Right ventricle myocardium superior (tissue), 1 donor: ENCODE results near the gene PRKCQ. TPM values are rescaled to one million over a fixed set of nuclear protein-coding genes. Genes with fewer than 3 reads are reported as not detected.

Source experiments
- ATAC-seq: fragments of 200-7000 bp; cut with Tn5 transposase; one replicate; pipeline ENCODE4 v1.9.1; 2020; ENCODE audit warnings: mild to moderate bottlenecking; ENCODE audit not compliant: poor library complexity
- DNase-seq: peaks from one replicate; pipeline ENCODE4 v3.0.0-alpha.2; 2020
- intact Hi-C: fragments of 100-400 bp; cut with DNase I; formaldehyde crosslinking; loops from one replicate; pipeline ENCODE4 v1.11.2; 2022
- total RNA-seq: library from RNA; stranded (reverse); fragmentation: NEBNext Ultra II Directional; extraction: Animal tissue kit (Norgen Biotek cat#: 25700); gene quantifications from one replicate; pipeline ENCODE4 v1.2.1, GENCODE V29; 2021
- donor health status: DM: no; HTN: yes; CAD: no; lungs with severe emphysema.

PRKCQ gene
- total RNA-seq, 1 donor from 2014 or later: 0.30 TPM

GRCh38 chr10:6537770-6538169 is 42.3 kb downstream of the PRKCQ start:
- peak; percentile 56 for DNase-seq
- intact Hi-C loops: no loop called here
- peak; percentile 38 for ATAC-seq

- no peak for DNase-seq
- ATAC-seq: no peak
- intact Hi-C loops: no loop called here
Measured at GRCh38 chr10:6536102-6536501, 44.0 kb downstream of the PRKCQ start.

GRCh38 chr10:6535156-6535764 is 44.8 kb downstream of the PRKCQ start:
- intact Hi-C loops: no loop called here
- ATAC-seq (no peak), DNase-seq (no peak)

GRCh38 chr10:6532321-6532720 is 47.8 kb downstream of the PRKCQ start:
- ATAC-seq: no peak
- intact Hi-C loops: no loop called here
- no peak for DNase-seq

- DNase-seq (no peak), ATAC-seq (no peak)
- intact Hi-C loops: no loop called here
Measured at GRCh38 chr10:6530966-6531365, 49.1 kb downstream of the PRKCQ start.

GRCh38 chr10:6530211-6530840 is 49.8 kb downstream of the PRKCQ start:
- DNase-seq: no peak
- intact Hi-C loops: no loop called here
- ATAC-seq: no peak

- ATAC-seq: no peak
- no peak for DNase-seq
- intact Hi-C loops: no loop called here
Measured at GRCh38 chr10:6528198-6528950, 51.7 kb downstream of the PRKCQ start.

GRCh38 chr10:6525599-6526165 is 54.4 kb downstream of the PRKCQ start:
- DNase-seq (no peak), ATAC-seq (no peak)
- intact Hi-C loops: no loop called here

GRCh38 chr10:6522230-6522629 is 57.8 kb downstream of the PRKCQ start:
- DNase-seq: no peak
- ATAC-seq: no peak
- intact Hi-C loops: no loop called here

GRCh38 chr10:6520138-6520537 is 59.9 kb downstream of the PRKCQ start:
- ATAC-seq: no peak
- DNase-seq: no peak
- intact Hi-C loops: no loop called here

GRCh38 chr10:6518791-6519429 is 61.2 kb downstream of the PRKCQ start:
- ATAC-seq (no peak), DNase-seq (no peak)
- intact Hi-C loops: no loop called here

- intact Hi-C loops: no loop called here
- ATAC-seq (no peak), DNase-seq (no peak)
Measured at GRCh38 chr10:6516929-6517284, 63.2 kb downstream of the PRKCQ start.

- no peak for ATAC-seq
- no peak for DNase-seq
- intact Hi-C loops: no loop called here
Measured at GRCh38 chr10:6516281-6516928, 63.7 kb downstream of the PRKCQ start.

- intact Hi-C loops: no loop called here
- DNase-seq (no peak), ATAC-seq (peak; percentile 43)
Measured at GRCh38 chr10:6514844-6515780, 65.0 kb downstream of the PRKCQ start.

- DNase-seq (no peak), ATAC-seq (no peak)
- intact Hi-C loops: no loop called here
Measured at GRCh38 chr10:6514180-6514579, 65.9 kb downstream of the PRKCQ start.

- ATAC-seq (no peak), DNase-seq (no peak)
- intact Hi-C loops: no loop called here
Measured at GRCh38 chr10:6513476-6513875, 66.6 kb downstream of the PRKCQ start.

GRCh38 chr10:6512182-6512581 is 67.9 kb downstream of the PRKCQ start:
- DNase-seq (no peak), ATAC-seq (no peak)
- intact Hi-C loops: no loop called here

- ATAC-seq (no peak), DNase-seq (no peak)
- intact Hi-C loops: no loop called here
Measured at GRCh38 chr10:6511347-6511746, 68.7 kb downstream of the PRKCQ start.
